Limb (tissue), 2 donors: ENCODE results near the gene KCNJ15.

Experiments used
- DNase-seq, 2 donors: peaks; one replicate each; pipeline ENCODE4 v3.0.0-alpha.2; 2016; ENCODE audit errors: extremely low spot score in 2 of 2

The KCNJ15 gene

DNA sequence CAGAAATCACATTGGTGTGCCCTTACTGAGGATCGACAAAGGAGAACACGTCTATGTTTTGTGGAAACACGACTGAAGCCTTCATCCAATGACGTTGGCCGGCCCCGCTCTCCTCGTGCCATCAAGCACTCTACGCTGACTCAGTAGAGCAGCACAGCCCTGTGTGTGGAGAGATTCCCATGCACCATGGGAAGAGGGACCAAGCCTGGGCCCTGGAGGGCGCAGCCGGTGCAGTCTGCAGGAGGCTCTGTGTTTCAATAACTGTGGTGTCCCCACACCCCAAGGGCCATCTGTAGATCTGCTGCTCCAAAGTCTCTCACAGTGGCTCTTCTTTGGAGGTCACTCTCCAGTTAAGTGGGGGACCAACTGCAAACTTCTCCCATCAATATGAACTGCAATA, 97.4 kb downstream of the KCNJ15 start:
- no peak for DNase-seq

DNA sequence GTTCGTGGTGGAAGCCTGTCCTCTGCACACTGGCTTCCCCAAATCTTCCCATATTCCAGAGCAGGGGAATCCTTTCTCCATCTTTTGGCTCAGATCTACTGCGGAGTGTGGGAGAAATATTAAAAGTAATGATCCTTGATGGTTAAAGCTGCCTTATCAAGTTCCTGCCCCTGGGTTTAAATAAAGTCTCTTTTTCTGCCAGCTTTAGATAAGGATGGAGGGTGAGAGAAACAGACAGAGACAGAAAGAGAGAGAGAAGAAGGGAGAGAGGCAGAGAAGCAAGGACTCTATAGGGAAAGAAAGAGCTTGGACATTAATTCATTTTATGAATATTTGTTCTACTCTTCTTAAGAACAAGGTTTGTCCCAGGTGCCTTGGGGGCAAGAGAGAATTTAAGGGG, 98.0 kb downstream of the KCNJ15 start:
- no peak for DNase-seq

DNA sequence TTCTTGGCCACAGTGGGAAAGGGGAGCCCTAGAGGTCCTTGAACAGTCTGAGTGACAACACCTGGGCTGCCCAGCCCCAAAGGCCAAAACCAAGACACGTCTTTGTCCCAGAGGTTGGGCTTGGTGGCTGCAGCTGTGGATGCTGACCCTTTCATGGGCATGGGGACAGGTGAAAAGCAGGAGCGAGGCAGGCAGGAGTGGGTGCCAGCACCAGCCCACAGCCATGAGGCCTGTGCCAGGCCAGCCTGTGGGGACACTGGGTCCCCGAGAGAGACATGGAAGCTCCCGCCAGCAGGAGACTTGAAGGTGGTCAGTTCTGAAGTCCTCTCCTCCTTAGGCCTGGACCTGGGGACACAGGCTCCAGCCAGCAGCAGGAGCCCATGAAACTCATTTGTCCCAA, 98.6 kb downstream of the KCNJ15 start:
- no peak for DNase-seq

DNA sequence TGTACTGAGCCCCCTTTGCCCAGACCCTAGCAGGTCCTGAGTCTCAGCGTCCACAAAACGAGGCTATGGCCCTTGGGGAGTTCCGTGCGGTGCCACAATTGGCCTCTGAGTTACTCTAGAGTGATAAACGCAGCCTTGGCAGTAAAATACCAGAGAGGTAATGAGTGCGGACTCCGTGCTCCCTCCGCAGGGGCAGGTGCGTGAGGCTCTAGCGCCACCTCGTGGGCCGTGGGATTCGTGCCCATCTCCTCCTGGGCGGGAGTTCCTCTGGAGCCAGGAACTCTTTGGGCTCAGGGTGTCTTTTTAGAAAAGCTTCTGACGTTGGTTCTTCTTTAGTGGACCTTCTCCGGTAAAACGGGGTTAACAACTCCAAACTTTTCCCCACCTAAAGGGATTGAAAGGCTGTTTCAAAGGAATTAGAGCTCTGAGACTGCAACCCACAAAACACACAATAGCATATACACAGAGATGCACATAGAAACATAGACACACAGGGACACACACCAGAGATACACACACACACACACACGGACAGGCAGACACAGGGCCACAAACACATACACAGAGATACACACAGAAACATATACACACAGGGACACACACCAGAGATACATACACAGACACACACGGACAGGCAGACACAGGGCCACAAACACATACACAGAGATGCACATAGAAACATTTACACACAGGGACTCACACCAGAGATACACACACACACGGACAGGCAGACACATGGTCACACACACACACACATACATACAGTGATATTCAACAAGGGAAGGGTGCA, 99.4 kb downstream of the KCNJ15 start:
- peak; percentile 61 to 92 for DNase-seq
